Mesendoderm (in vitro differentiated cells): ENCODE measurements around the gene ATOH8.

ENCODE experiments used
- DNase-seq: peaks from one replicate; pipeline ENCODE4 v3.0.0; 2013
- H2AK5ac ChIP-seq: 2 replicates; pipeline ENCODE4 v1.6.1; 2013; ENCODE audit warnings: low read length, inconsistent platforms
- H2BK120ac ChIP-seq: 2 replicates; pipeline ENCODE4 v1.6.1; 2013; ENCODE audit warnings: low read depth, mild to moderate bottlenecking, low read length, moderate library complexity, mixed read lengths
- H2BK15ac ChIP-seq: replicated peaks from 2 replicates; pipeline ENCODE4 v1.6.1; 2013; ENCODE audit warnings: low read depth, mild to moderate bottlenecking, moderate library complexity
- H2BK5ac ChIP-seq: 2 replicates; pipeline ENCODE4 v1.6.1; 2013; ENCODE audit warnings: low read length, inconsistent platforms
- H3K18ac ChIP-seq: 2 replicates; pipeline ENCODE4 v1.6.1; 2013; ENCODE audit warnings: mild to moderate bottlenecking, low read length, mixed read lengths
- H3K23ac ChIP-seq: one replicate; pipeline ENCODE4 v1.6.1; 2013; ENCODE audit warnings: low read length
- H3K27ac ChIP-seq: 2 replicates; pipeline ENCODE4 v1.5.1; 2013; ENCODE audit warnings: low read depth, mild to moderate bottlenecking, inconsistent platforms, low read length, moderate library complexity
- H3K27me3 ChIP-seq: 2 replicates; pipeline ENCODE4 v1.6.1; 2013; ENCODE audit warnings: low read length, control low read depth, mild to moderate bottlenecking, inconsistent platforms; ENCODE audit not compliant: insufficient read depth, poor library complexity
- H3K36me3 ChIP-seq: 2 replicates; pipeline ENCODE4 v1.6.1; 2013; ENCODE audit warnings: low read length, inconsistent platforms; ENCODE audit not compliant: control insufficient read depth, insufficient read depth
- H3K4ac ChIP-seq: one replicate; pipeline ENCODE4 v1.6.1; 2013; ENCODE audit warnings: low read depth, mild to moderate bottlenecking, low read length, moderate library complexity
- H3K4me1 ChIP-seq: 2 replicates; pipeline ENCODE4 v1.6.1; 2013; ENCODE audit warnings: low read depth, low read length, inconsistent platforms; ENCODE audit not compliant: control insufficient read depth
- H3K4me2 ChIP-seq: 2 replicates; pipeline ENCODE4 v1.6.1; 2013; ENCODE audit warnings: low read length
- H3K4me3 ChIP-seq: 2 replicates; pipeline ENCODE4 v1.5.1; 2013; ENCODE audit warnings: mild to moderate bottlenecking, low read length
- H3K56ac ChIP-seq: one replicate; pipeline ENCODE4 v1.6.1; 2013; ENCODE audit warnings: low read length
- H3K79me1 ChIP-seq: 2 replicates; pipeline ENCODE4 v1.6.1; 2013; ENCODE audit warnings: low read length, inconsistent platforms
- H3K79me2 ChIP-seq: 2 replicates; pipeline ENCODE4 v1.6.1; 2013; ENCODE audit warnings: mild to moderate bottlenecking, low read length; ENCODE audit not compliant: control insufficient read depth, insufficient read depth
- H3K9ac ChIP-seq: 2 replicates; pipeline ENCODE4 v1.6.1; 2013; ENCODE audit warnings: low read length, inconsistent platforms
- H4K5ac ChIP-seq: one replicate; pipeline ENCODE4 v1.6.1; 2013; ENCODE audit warnings: low read length
- H4K8ac ChIP-seq: one replicate; pipeline ENCODE4 v1.6.1; 2013; ENCODE audit warnings: low read depth, mild to moderate bottlenecking, control low read depth, low read length, moderate library complexity
- WGBS: extraction: QIAGEN DNeasy Blood & Tissue Kit; methylation state at CpG from one replicate; pipeline ENCODE4 v1.1.7; 2013; ENCODE audit warnings: low lambda C conversion rate, missing lambda C conversion rate; ENCODE audit not compliant: insufficient coverage; ENCODE audit errors: extremely low coverage; 5-methylcytosine and 5-hydroxymethylcytosine counted together

Gene ATOH8

DNA sequence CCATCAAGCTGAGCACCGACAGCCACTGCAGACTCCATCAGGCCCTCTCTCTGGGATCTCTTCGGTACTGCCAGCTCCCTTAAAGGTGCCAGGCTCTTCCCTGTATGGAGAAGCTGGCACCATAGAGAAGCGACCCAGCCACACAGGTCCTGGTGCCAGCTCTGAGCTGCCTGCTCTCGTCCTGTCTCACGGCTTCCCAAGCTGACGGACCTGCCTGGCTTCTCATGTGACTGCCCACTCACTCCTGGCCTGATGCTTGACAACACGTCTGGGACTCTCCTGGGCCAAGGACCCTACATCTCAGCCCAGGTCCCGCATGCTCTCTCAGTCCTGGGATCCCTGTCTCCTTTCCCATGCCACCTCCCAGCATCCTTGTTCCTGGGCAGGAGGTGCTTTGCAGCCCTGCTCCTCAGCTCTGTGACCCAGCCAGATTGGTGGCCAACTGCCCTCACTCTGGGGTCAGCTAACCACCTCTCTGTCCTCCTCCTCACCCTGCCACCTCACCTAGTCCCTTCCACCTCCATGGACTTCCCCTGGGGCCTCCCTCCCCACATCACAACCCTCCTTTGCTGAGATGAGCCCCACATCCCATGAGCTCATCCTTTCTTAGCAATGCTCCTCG is 12.5 kb upstream of the ATOH8 start:
- H2AK5ac ChIP-seq, result peak overlapping the region; percentile 29
- no peak overlapping the region for H3K27ac ChIP-seq
- H3K4ac ChIP-seq, result no peak overlapping the region
- H2BK5ac ChIP-seq, result no peak overlapping the region
- H3K27me3 ChIP-seq, result no peaks in the 10 kb centered on the region
- no peak overlapping the region for H3K56ac ChIP-seq
- no peak overlapping the region for H2BK120ac ChIP-seq
- H3K79me1 ChIP-seq, result no peaks in the 10 kb centered on the region
- H3K18ac ChIP-seq, result no peak overlapping the region
- no peak overlapping the region for H4K5ac ChIP-seq
- WGBS, result no CpG with 5 or more reads among the region's 9 CpGs
- no peak overlapping the region for H3K9ac ChIP-seq
- no peak for DNase-seq
- H3K4me2 ChIP-seq, result no peak overlapping the region
- no peak overlapping the region for H2BK15ac ChIP-seq
- H3K4me3 ChIP-seq, result no peak overlapping the region
- no peak overlapping the region for H3K23ac ChIP-seq
- no peak overlapping the region for H4K8ac ChIP-seq
- no peaks in the 10 kb centered on the region for H3K79me2 ChIP-seq
- H3K36me3 ChIP-seq, result no peaks in the 10 kb centered on the region
- H3K4me1 ChIP-seq, result no peaks in the 10 kb centered on the region

DNA sequence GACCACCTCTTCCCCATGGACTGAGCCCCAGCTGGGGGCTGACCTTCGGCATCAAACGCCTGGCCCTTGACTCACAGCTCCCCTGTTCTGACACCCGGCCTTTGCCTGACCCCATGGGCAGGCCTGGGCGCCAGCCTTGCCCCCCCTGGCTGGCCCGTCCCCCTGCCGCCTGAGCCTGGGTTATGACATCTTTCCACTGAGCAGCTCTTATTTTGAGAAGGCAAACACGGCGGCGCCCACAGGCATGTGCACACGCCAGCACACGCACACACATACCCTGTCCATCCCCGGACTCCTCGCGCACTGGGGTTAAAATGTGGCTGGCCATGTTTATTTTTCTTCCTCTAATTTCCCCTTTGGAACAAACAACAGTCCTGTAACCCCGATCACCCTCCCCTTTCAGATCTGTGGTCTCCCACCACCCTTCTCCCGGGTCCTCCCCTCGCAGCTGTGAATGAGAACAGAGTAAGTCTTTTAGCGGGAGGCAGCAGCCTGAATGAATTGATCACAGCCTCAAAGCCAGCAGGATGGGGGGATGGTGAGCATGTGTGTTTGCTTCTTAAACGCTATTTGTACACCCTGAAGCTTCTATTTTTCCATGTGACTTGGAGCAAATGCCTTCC is 11.8 kb upstream of the ATOH8 start:
- no peak overlapping the region for H3K4ac ChIP-seq
- H3K4me2 ChIP-seq, result no peak overlapping the region
- H4K5ac ChIP-seq, result no peak overlapping the region
- H3K4me3 ChIP-seq, result no peak overlapping the region
- no peak overlapping the region for H3K56ac ChIP-seq
- H3K27me3 ChIP-seq, result no peaks in the 10 kb centered on the region
- H2BK15ac ChIP-seq, result no peak overlapping the region
- no peaks in the 10 kb centered on the region for H3K36me3 ChIP-seq
- WGBS, result no CpG with 5 or more reads among the region's 19 CpGs
- no peaks in the 10 kb centered on the region for H3K79me2 ChIP-seq
- H3K18ac ChIP-seq, result no peak overlapping the region
- no peak overlapping the region for H2BK120ac ChIP-seq
- H3K79me1 ChIP-seq, result no peaks in the 10 kb centered on the region
- H3K4me1 ChIP-seq, result no peaks in the 10 kb centered on the region
- no peak overlapping the region for H3K9ac ChIP-seq
- H2BK5ac ChIP-seq, result no peak overlapping the region
- no peak overlapping the region for H3K23ac ChIP-seq
- H2AK5ac ChIP-seq, result no peak overlapping the region
- no peak overlapping the region for H4K8ac ChIP-seq
- H3K27ac ChIP-seq, result no peak overlapping the region
- DNase-seq, result no peak

DNA sequence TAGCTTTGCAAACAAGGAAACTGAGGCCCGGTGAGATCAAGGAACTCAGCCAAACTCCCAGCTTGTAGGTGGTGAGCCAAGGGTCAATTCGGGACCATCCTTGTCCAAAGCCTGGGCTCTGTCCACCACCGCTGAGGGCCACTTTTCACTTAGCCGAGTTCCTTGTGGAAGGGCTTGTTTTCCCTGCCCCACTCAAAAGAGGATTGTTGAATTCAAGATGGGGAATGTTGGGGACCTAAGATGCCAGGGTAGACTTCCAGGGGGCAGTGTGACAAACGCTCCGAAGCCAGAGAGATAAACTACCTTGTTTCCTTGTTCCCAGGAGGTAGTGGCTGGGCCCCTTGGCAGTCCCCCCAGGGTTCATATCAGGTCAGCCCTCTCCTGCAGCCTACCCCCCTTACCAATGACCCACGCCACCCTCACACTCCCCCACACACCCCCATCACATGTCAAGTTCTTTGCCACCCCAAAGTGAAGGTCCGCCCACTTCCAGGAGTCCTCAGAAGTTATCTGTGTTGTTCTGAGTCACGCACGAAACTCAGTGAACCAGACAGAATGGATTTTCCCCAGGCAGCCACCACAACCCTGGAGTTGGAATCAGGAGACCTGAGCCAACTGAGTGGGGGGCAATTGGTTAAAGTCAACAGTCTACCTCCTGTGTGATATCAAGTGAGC is 10.3 kb upstream of the ATOH8 start:
- H3K27ac ChIP-seq, result no peak overlapping the region
- WGBS, result no CpG with 5 or more reads among the region's 10 CpGs
- H3K4me3 ChIP-seq, result no peak overlapping the region
- no peak overlapping the region for H3K18ac ChIP-seq
- H3K27me3 ChIP-seq, result no peaks in the 10 kb centered on the region
- H2BK120ac ChIP-seq, result no peak overlapping the region
- H3K4ac ChIP-seq, result no peak overlapping the region
- H3K4me1 ChIP-seq, result no peaks in the 10 kb centered on the region
- no peaks in the 10 kb centered on the region for H3K79me1 ChIP-seq
- DNase-seq, result no peak
- no peak overlapping the region for H2BK15ac ChIP-seq
- H2BK5ac ChIP-seq, result no peak overlapping the region
- H3K4me2 ChIP-seq, result no peak overlapping the region
- no peak overlapping the region for H4K8ac ChIP-seq
- H3K23ac ChIP-seq, result no peak overlapping the region
- H4K5ac ChIP-seq, result no peak overlapping the region
- H2AK5ac ChIP-seq, result no peak overlapping the region
- no peak overlapping the region for H3K56ac ChIP-seq
- H3K79me2 ChIP-seq, result no peaks in the 10 kb centered on the region
- no peaks in the 10 kb centered on the region for H3K36me3 ChIP-seq
- H3K9ac ChIP-seq, result no peak overlapping the region

DNA sequence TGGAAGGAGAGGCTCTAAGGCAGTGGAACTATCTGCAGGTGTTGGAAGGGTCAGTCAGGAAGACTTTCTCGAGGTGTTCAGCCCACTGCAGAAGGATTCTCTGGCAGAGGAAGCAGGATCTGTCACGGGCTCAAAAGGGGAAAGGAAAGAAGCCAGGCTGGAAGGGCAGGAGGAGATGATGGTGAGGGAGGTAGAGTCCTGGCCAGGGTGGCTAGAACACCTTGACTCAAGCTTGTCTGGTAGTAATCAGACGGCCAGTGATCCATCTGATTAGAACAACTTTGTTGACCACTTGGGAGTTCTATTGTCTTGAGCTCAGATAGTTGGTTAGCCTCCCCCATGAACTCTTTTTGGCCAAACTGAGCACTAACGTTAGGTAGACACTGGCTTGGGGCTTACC is 9.7 kb upstream of the ATOH8 start:
- H3K4me1 ChIP-seq, result no peaks in the 10 kb centered on the region

DNA sequence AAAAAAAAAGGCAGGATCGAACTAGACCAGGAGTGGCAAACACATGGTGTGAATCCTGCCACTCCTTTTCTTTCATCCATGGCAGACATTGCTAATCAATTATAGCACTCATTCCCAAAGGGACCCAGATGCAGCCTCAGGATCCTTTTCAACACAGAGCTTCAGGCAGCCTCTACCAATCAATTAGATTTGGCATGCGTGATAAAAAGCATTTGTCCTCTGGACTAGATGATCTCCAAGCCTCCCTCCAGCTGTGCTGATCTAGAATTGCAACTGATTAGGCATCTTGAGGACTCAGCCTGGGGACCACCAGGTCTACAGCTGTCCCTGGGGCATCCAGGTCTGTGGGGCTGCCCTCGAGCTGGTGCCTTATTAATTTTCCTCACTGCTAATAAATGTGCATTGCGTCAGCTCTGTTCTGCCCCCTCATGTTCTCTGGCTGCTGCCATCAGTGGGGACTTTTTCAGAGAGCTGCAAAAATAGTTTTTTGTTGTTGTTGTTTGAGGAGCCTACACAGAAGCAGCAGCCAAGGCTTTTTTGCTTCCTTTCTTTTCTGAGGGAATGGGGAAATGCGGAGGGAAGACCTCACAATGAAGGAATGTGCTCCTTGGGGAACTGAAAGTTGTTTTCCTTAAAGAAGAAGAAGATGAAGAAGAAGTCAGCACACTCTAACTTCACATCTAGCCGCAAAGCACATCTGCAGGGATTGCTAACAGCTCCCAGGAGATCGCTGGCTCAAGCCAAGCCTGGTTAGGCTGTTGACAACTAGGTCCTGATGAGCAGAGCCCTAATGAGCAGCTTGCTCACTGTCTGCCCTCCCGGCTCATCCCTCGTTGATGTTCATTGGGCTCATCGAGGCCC is 8.8 kb upstream of the ATOH8 start:
- Histone ChIP-seq H3K4me3 (no peak overlapping the region), H4K8ac (no peak overlapping the region)
- no peak for DNase-seq

More for the DNA sequence above, 9.7 kb upstream of the ATOH8 start:
- H3K36me3 ChIP-seq, result no peaks in the 10 kb centered on the region
- no peak overlapping the region for H2BK15ac ChIP-seq
- H3K56ac ChIP-seq, result no peak overlapping the region
- H3K27me3 ChIP-seq, result no peaks in the 10 kb centered on the region
- H3K23ac ChIP-seq, result no peak overlapping the region
- H4K8ac ChIP-seq, result no peak overlapping the region
- H4K5ac ChIP-seq, result no peak overlapping the region
- H3K4me2 ChIP-seq, result no peak overlapping the region
- no peak overlapping the region for H2BK5ac ChIP-seq
- no peak overlapping the region for H3K18ac ChIP-seq
- no peak overlapping the region for H3K9ac ChIP-seq
- H3K79me2 ChIP-seq, result no peaks in the 10 kb centered on the region
- H2BK120ac ChIP-seq, result no peak overlapping the region
- no CpG with 5 or more reads among the region's 4 CpGs for WGBS
- DNase-seq, result no peak
- H2AK5ac ChIP-seq, result no peak overlapping the region
- no peak overlapping the region for H3K4ac ChIP-seq
- no peak overlapping the region for H3K27ac ChIP-seq
- H3K4me3 ChIP-seq, result no peak overlapping the region
- no peaks in the 10 kb centered on the region for H3K79me1 ChIP-seq

More for the DNA sequence above, 8.8 kb upstream of the ATOH8 start:
- Histone ChIP-seq H3K27ac (no peak overlapping the region), H3K23ac (no peak overlapping the region), H3K18ac (no peak overlapping the region), H3K4me2 (no peak overlapping the region), H4K5ac (no peak overlapping the region), H3K4me1 (no peaks in the 10 kb centered on the region), H2AK5ac (no peak overlapping the region), H3K56ac (no peak overlapping the region), H2BK15ac (no peak overlapping the region), H3K36me3 (no peaks in the 10 kb centered on the region), H3K79me2 (no peaks in the 10 kb centered on the region), H3K4ac (no peak overlapping the region), H3K27me3 (no peaks in the 10 kb centered on the region), H3K9ac (no peak overlapping the region), H3K79me1 (no peaks in the 10 kb centered on the region), H2BK120ac (no peak overlapping the region), H2BK5ac (no peak overlapping the region)
- WGBS, result no CpG with 5 or more reads among the region's 10 CpGs
